Measurements from ENCODE around the gene MED1.

GRCh38 chr17:39391448-39391847 lies 59.6 kb downstream of the MED1 start:
- TF ChIP-seq CTCF (IDR thresholded peaks at IDR 0.05) (no peak), POLR2A (IDR thresholded peaks at IDR 0.05) (no peak), POLR2AphosphoS5 (IDR thresholded peaks at IDR 0.05; ENCODE audit: insufficient read depth in 1 of 2, low read depth in 1 of 2) (no peak)
